DMS 273 (cell line): Measurements from ENCODE around the gene CTRB1.

Source experiments
- DNase-seq: peaks from one replicate; lab custom pipeline; 2025; ENCODE audit not compliant: unreplicated experiment; lab: John Stamatoyannopoulos, UW

Gene CTRB1

DNA sequence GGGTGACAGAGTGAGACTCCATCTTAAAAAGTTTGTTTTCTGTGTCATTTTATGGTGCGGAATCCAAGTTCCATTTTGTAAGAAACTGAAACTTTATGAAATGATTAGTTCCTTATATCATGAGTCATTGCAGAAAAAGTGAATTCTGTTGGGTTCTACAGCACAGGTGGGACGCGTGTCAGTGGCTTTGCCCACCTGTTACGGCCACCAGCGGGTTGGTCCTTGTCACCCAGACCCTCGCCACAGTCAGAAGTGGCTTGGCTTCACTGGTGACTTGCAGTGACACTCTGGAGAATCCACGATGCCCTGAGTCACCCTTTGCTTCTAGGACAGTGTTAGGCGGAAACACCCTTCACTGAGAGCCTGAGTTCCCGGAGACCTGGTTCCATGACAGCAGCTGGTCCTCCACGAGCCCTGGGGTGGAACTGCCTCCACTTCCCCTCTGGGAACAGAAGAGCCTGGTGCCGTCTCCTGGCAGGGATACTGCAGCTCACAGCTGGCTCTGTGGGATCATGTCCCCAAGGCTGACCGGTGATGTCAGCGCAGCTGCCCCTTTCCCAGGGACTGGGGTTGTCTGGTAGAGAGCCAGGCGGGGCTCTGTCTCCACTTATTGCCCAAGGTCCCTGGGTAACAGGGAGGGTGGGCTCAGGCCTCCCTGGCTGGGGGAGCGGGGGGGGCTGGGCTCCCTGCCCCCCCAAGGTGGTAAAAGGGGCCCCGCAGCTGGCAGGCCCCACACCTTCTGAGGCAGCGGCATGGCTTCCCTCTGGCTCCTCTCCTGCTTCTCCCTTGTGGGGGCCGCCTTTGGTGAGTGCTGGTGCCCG, at the start of gene CTRB1:
TSS of gene CTRB1 (plus strand) at position 733 of the 821 bp plus-strand sequence. CDS start at position 753, 20 bp downstream.
- no peak for DNase-seq

DNA sequence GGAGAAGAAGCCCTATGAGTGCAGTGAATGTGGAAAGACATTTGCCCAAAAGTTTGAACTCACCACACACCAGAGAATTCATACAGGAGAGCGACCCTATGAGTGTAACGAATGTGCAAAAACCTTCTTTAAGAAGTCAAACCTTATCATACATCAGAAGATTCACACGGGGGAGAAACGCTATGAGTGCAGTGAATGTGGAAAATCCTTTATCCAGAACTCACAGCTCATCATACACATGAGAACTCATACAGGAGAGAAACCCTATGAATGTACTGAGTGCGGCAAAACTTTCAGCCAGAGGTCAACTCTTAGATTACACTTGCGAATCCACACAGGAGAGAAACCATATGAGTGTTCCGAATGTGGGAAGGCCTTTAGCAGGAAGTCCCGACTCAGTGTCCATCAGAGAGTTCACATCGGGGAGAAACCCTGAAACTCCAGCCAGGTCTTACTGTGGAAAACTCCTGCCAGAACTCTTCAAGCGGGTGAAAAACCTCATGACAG, 48.8 kb upstream of the CTRB1 start:
- DNase-seq: no peak

DNA sequence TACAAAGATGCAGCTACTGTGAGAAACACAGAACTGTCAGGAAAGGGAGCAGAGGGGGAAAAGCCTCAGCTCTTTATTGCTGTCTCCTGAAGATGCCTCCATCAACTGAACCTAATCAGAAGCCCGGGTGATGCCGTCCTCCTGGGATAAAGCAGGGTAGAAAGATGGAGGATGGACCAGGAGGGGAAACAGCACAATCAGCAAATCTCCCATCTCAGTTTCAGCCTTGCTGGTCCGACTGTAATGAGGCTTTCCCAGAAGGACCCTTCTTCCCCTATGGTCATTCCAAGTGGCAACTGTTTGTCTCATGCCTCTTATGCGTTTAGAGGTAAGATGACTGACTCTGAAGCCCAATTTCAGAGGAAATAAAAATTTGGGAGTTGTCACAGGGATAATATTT, 46.2 kb upstream of the CTRB1 start:
- DNase-seq: no peak

DNA sequence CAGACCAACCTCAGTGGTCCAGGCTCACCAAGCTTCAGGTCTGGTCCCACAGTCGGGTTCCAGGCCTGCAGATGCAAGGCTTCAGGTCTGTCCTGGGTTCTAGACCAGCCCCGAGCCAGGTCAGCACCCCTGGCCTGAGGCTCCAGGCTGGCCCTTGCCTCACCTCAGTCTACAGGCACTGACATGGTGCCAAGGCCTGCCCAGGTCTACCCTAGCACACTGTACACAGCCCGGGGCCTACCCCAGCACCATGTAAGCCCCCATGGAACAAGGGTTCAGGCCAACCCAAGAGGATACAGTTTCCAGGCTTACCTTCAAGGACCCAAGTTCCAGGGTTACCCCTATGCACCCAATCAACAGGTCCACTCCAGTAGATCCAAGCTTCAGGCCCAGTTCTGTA, 43.7 kb upstream of the CTRB1 start:
- DNase-seq: no peak

DNA sequence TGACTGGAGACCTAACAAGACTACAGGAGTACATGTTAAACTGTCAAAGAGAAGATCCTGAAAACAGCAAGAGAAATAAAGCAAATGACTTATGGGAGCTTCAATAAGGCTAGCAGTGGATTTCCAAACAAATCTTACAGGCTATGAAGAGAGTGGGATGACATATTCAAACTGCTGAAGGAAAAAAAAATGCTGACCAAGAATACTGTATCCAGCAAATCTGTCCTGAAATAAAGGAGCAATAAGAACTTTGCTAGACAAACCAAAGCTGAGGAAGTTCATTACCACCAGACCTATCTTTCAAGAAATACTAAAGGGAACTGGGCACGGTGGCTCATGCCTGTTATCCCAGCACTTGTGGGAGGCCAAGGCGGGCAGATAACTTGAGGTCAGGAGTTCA, 41.9 kb upstream of the CTRB1 start:
- no peak for DNase-seq

DNA sequence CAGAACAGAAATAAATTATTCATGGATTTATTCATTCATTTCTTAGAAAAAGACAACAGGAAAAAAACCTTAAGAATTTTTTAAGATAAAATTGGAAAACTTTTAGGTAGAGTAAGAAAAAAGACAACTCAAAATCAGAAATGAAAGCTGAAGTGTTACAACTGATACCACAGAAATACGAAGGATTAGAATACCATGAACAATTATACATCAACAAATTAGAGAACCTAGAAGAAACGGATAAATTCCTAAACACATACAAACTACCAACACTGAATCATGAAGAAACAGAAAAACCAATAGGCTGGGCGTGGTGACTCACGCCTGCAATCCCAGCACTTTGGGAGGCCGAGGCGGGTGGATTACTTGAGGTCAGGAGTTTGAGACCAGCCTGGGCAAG, 39.6 kb upstream of the CTRB1 start:
- no peak for DNase-seq

DNA sequence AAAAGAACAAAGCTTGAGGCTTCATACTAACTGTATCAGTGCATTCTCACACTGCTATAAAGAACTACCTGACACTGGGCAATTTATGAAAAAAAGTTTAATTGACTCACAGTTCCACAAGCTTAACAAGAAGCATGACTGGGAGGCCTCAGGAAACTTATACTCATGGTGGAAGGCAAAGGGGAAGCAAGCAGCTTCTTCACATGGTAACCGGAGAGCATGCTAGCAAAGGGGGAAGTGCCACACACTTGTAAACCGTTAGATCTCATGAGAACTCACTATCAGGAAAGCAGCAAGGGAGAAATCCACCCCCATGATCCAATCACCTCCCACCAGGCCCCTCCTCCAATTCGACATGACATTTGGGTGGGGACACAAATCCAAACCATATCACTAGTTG, 37.2 kb upstream of the CTRB1 start:
- DNase-seq: no peak

DNA sequence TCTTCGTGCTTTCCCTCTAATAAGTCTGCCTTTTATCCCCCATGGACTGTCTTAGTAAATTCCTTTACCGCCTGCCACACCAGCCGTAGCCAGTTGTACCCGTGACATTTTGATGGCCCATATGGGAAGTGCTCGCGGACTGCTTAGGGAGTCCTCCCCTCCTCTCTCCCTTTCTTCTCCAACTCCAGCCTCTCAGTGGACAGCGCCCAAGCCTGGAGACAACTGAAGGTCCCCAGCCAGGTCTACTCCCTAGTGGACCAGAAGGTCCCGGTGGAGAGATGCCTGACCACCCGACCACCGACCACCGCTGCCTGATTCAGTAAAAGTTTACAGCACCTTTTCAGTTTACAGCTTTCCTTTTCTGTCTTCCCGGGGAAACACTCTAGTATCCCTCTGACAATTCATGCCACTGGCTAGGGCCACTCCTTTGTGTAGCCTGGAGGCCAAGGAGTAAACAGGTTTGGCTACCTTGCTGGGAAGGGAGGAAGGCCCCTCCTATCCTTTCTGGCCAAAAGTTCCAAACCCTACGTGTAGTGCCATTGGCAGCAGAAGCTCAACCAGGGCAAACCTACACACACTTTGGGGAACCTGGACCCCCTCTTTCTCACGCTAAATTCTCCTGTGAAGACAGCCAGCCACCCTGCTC, 29.8 kb upstream of the CTRB1 start:
- DNase-seq: no peak

DNA sequence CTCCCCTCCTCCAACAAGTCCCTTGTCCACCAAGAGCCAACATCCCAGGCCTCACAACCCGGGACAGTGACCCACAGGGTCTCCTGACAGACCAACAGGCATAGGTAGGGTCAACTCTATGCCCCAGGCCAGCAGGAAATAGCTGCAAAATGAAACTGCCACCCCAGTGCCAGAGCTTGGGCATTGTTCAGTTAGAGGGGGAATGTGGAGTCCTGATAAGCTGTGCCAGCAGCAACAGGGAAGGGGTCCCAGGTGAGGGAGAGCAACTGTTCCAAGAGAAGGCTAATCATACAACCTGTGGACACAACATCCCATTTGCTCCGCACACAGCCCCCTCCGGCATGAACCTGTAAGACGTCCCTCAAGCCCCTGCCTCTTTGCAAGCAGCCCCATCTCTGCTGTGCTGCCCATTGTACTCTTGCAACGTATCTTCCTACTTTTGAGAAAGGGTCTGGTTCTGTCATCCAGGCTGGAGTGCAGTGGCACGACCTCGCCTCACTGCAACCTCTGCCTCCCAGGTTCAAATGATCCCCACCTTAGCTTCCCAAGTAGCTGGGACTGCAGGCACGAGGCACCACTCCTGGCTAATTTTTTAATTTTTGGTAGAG, 29.0 kb upstream of the CTRB1 start:
- no peak for DNase-seq

DNA sequence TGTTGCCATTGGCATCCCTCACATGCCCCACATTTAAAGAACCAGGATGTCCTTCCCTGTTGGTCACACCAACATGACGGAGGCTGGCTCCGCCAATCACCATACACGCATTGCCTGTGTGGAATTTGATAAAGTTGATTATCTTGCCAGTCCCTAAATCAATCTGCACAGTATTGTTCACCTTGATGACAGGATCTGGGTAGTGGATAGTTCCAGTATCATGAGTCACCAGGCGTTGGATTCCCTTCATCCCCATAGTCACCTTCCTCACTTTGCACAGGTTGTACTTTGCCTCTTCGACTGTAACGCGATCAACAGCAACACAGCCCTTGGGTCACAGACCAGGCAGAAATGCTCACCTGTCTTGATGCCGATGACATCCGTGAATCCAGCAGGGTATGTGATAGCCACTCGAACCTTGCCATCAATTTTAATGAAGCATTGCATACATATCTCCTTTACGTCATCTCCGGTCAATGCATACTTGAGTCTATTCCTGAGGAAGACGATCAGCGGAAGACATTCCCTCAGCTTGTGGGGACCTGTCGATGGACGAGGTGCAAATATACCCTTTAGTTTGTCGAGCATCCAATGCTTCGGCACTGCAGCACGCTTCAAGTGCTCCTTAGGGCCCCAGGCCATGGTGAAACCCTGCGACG, 26.1 kb upstream of the CTRB1 start:
- no peak for DNase-seq

DNA sequence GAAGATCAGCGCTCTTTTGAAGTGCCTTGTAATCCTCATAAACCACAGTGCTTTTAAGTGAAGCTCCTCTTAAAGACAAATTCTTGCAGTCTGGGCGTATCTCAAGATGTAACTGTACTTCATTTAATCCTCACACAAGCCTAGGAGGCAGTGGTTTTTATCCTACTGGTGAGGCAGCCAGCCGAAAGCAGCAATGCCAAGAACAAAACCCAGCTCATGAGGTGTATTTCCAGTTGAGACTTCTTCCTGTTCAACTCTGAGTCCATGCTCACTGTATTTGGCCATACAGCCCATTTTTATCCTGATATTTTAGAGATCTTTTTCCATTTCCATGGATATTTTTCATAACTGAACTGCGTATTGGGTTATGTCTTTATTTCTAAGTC, 25.5 kb upstream of the CTRB1 start:
- DNase-seq: no peak

DNA sequence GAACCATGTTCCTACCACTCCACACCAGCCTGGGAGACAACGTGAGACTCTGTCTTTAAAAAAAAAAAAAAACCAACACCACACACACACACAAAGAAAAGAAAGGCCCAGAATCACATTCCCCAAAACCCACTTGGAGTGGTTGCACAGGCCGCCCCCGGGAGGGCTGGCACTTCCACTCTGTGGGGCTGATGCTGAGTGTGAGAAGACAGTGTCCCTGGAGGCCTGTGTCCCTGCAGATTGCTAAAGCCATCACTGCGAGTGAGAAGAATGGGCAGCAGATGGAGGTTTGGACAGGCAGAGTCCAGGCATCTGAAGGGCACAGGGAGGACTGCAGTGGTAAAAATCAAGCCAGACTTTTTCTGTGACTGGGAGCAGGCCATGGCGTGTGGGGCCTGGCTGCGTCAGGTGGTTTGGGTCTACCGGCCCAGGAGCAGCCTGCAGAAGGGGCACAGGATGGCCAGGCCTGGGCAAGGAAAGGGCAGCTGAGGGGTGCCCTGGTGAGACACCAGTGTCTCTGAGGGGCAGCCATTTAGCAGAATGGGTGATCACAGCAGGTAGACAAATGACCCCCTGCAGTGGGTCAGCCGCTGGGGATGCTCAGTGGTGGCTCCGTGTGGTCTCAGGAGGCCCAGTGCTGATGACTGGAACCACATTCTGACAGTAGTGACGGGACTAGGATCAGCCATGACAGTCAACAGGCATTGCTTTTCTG, 24.9 kb upstream of the CTRB1 start:
- DNase-seq: no peak

DNA sequence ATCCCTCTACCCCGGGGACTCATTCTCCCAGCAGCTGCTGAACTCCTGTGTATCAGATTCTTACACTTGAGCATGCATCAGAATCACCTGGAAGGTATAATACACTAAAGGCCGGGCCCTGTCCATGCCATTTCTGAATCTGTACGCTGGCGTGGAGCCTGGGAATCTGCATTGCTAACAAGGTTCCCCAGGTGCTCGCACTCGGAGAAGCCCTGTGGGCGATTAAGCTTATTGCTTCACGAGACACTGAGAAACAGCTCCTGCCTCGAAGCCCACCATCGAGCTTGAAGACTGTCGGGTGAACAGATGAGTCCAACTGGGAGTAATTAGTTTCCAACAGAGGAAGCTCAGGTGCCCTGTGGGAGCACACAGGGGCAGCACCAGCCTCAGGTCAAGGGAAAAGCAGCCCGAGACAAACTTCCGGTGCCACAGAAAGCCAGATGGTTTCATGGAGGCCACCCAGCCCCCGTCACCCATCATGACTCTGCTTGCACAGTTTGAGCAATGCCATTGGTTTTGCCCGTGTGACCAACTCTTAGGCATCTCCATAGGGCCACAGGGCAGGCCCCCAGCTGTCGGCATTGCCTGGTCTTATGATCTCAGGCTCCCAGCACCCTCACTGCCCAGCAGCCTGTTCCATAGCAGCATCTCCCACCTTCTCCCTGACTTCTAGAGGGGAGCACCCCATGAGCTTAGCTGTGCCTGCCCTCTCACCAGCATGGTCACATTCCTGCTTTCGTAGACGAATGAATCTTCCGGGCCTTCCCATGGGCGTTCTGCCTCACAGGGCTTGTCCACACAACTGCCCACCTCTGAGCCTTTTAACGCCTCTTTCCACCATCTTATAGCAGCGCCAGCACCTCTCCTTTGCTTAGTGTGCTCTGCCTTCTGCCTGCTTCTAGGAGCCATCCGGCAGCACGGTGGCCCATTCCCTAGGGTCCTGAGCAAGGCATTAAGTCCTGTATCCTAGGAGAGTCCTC, 22.7 kb upstream of the CTRB1 start:
- peak; percentile 23 for DNase-seq

DNA sequence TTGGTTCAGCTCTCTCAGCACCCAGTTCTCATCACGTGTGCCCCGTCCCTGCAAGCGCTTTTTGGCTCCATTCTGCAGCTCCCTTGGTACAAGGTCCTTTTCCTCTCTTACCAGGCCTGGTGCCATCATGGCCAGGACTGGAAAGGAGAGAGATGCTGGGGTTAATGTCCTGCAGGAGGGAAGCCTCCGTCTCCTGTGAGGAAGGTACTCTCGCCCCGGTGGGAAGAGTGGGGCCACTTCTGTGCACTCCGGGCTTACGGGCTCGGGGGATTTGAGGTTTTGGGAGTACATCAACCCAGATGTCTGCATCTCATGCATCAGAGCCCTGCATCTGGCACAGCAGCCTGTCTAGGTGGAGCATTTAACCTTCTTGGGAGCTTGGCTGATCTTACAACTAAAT, 22.0 kb upstream of the CTRB1 start:
- DNase-seq: peak; percentile 25

DNA sequence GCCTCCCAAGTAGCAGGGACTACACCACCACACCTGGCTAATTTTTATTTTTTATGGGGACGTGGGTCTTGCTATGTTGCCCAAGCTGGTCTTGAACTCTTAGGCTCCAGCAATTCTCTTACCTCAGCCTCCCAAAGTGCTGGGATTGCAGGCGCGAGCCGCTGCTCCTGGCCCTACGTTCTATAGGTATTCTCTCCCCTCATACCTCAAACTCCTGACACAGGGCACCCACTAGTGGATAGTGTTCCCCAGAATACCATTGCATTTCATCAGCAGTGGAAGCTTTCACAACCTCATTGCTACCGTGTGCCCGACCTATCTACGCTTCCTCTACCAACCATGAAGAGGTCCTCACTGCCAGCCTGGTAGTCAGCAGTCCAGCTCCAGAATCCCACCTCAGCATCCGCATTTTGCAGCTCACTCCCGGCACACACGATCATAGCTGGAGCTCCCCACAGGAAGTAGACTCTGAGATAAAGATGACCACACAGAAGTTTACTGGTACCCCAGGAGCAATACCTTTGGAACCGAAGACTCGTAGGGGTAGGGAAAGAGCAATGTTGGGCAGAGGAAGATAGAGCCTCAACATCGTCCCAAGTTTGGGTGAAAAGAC, 21.2 kb upstream of the CTRB1 start:
- peak; percentile 16 for DNase-seq

DNA sequence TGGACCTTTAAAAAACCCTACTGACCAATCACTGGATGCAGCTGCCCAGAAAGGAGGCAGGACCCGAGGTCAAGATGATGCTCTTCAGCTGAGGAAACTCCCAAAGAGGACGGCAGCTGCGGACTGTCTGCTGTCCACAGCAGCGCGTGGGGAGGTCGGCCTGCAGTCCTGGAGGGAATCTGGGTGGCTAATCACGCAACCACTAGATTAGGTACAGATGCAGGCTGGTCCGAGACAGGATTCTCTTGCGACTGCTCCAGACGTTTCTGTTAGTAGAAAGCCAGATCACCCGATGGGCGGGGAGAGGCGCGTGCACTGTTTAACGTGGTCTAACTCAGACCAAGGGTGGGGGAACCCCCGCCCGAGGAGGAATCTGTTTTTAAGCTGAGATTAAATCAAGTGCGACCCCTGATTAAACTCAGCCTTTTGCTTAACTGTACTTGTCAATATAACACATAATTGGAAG, 20.6 kb upstream of the CTRB1 start:
- DNase-seq: peak; percentile 19

DNA sequence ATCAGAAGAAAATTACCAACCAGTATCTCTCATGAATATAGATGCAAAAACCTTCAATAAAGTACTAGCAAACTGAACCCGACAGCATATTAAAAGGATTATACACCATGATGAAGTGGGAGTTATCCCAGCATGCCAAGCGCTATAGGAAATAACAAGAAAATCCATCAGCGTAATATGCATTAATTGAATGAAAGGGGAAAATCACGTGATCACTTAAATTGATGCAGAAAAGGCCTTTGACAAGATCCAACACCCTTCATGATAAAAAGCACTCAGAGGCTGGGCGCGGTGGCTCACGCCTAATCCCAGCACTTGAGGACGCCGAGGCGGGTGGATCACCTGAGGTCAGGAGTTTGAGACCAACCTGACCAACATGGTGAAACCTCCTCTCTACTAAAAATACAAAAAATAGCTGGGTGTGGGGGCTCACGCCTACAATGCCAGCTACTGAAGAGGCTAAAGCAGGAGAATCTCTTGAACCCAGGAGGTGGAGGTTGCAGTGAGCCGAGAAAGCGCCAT, 16.7 kb upstream of the CTRB1 start:
- no peak for DNase-seq

DNA sequence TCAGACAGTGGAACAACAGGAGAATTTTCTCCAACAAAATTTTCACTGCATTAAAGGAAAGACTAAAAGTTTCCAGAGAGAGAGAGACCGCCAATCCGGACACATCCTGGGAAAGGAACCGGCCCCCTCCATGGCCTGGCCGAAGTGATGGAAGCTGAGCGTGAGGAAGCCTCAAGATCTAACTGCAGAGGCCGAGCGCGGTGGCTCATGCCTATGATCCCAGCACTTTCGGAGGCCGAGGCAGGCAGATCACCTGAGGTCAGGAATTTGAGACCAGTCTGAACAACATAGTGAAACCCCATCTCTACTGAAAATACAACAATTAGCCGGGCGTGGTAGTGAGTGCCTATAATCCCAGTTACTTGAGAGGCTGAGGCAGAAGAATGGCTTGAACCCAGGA, 15.7 kb upstream of the CTRB1 start:
- DNase-seq: no peak
